Measurements from ENCODE around the gene LEFTY1.

- no peak for TF ChIP-seq CTCF (IDR thresholded peaks at IDR 0.05)
- no peak for TF ChIP-seq REST (IDR thresholded peaks at IDR 0.05; ENCODE audit: insufficient read depth in 1 of 2, low read depth in 2 of 2, low read length in 1 of 2)
- no peak for TF ChIP-seq POLR2AphosphoS5 (IDR thresholded peaks at IDR 0.05; ENCODE audit: low read depth, low read length)
These were observed 20.2 kb downstream of the LEFTY1 start for GRCh38 chr1:225868631-225869330.

All from Panc1 (cell line).